ELR (cell line): ENCODE data around the gene NPAS3.
A peak's percentile ranks its signal among the peaks of the same experiment; 100 is the strongest.

Experiments used
- DNase-seq: peaks from one replicate; pipeline ENCODE4 v3.0.0-alpha.2; 2015; ENCODE audit warnings: low read depth

The NPAS3 gene

DNA sequence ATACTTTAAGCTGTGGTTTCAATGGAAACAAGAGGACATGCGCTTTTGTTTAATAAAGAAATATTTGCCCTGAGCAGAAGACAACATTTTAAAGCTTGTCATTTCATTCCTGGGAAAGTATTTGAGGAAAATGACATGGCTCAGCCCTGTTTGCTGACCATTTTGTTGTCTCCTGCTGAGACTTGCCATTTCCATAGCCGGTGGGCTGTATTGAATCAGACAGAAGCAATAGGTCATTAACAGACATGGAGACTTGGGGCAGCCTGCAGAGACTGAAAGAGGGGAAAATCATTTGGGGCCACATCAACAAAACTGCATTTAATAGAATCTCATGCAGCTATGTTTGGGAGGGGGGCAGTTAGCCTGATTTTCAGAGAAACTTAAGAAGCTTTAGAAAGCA, 443.0 kb downstream of the NPAS3 start:
- DNase-seq, result no peak

DNA sequence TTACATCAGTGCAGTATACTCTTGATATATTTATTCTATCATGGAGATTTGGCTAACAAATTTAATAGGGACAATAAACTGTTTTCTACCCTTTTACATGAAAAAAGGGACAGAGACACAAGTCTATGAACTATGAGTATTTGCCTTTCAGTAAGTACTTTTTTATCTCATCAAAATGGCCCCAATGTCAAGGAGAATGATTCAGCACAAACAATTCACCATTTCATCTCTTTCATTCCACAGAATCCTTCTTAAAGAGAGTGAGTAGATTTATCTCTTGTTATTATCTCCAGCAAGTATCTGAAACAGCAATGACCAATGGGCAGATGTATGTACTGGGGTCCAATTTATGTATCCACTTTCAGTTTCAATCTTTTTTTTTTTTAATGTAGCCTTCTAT, 447.5 kb downstream of the NPAS3 start:
- DNase-seq, result no peak

DNA sequence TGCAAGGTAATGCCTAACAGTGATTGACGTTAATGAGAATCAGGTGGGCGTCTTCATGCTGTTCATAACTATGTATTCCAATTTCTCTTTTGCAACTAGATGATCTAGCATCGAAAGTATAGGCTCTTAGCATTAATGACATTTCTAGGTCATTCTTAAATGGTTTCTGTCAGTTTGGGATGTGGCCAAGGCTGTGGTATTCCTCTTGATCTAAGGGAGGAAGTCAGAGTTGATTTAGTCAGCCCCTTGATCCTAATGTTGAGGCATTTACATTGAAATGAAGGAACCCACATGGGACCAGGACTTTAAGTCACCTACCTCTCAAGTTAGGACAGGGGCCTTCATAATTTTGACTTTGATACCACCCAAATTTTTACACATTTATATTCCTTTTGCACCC, 448.1 kb downstream of the NPAS3 start:
- DNase-seq, result no peak

DNA sequence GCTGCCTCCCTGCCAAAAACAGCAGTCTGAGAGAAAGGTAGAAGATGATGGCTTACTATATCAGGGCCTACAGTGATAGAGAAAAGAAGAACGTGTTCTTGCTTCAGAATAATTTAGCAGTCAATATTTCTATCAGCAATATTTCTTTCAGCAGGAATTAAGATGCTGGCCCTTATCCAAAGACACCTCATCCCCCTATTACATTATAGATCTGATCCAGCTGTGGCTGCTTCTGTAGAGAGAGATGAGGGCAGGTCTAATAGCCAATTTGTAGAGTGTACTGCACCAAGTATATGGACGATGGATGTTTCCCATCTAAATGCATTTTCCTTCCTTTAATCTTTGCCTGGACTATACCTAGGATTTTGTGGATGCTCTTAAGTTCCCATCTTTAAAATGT, 451.7 kb downstream of the NPAS3 start:
- no peak for DNase-seq

DNA sequence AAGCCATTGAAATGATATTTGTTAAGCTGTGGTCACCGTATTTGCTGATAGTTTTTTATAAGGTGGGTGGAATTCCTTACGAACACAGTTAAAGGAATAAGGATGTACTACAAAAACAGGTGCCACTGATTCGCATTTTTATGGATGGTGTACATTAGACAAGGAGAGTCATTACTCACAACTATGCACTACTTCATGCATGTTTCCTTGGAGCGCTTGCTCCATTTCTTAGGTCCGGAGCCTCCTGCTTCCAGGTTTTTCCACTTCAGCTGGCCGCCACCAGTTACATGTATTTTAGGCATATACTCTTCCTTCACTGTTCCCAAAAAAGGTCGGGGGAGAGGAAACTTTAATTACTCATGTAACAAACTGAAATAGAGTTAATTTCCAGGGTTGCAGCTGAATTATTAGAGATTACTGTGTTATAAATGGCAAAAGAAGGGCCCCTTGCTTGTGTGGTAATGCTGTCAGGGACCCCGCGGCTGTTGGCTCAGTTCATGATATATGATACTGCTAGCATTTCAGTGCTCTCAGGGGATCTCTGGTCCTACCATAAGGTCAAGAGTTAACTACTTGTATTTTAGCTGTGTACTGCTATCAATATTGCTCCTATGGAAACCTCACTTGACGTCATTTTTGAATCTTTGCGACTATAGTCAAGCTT, 454.7 kb downstream of the NPAS3 start:
- no peak for DNase-seq

DNA sequence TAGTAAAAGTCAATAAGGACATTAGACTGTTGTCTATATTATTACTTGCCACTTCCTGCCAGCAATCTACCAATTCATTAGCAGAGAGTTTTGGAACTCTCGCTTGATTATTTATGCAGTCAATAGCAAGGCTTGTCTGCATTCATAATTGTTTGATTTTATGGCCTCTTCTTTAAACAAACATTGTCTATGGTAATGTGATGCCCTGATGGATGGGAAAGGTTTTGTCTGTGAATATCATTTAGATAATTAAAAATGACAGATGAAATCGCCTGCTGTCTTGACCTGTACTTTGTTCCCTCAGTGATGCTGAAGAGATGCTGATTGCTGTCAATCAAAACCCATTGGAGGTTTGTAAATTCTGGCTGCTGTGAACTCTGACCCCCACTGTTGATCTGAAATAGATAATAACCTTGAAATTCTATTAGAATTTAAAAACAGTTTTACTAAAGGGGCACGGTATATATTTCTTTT, 455.3 kb downstream of the NPAS3 start:
- no peak for DNase-seq

DNA sequence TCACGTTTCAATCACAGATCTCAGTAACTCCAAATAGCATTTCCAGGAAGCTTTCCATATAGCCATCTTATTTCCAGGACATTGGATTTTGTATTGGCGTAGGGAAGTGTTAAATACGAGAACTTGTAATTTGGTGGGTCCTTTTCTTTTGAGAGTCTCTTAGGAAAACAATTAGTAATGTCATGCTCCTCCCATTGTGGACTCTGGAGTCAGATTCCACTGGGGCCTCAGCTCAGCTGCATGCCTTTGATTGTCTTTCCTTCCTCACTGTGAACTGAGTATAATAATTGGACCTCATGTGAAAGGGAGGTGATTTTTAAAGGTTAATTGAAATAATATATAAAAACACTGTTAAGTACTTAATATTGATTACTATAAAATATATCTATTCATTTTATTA, 462.6 kb downstream of the NPAS3 start:
- no peak for DNase-seq

DNA sequence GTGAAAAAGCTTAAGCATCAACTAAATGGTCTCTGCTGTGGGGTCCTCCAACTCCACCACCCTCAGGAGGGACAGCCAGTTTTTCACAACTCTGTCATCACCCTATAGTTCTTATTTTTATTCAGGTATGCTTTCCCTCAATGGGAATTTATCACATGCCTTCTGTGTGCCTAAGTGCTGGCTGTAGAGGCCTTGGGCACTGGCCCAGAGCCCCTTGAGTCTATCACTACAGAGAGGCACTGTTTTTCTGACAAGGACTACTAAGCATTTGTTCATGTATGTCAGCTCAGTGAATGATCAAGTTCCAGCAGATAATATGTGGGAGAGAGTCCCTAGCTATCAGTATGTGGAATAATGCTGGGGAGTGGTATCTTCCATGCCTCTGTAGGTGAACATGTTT, 463.9 kb downstream of the NPAS3 start:
- DNase-seq, result no peak

DNA sequence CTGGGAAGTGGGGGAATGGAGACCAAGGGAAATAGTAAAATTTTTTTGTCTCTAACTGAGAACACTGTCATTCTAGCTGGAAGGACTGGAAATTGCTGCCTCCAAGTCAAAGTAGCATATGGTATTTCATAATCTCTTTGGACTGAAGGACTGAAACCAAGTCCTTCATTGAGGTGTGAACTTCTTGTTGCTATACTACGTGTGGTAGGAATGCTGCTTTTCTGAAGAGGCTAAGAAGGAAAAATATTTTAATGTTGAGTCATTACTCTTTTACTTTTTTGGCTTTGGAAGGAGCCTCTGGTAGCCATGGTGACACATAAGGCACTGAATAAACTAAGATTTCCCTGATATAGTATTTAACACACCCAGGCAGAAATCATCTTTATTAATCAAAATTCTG, 465.4 kb downstream of the NPAS3 start:
- peak; percentile 58 for DNase-seq

DNA sequence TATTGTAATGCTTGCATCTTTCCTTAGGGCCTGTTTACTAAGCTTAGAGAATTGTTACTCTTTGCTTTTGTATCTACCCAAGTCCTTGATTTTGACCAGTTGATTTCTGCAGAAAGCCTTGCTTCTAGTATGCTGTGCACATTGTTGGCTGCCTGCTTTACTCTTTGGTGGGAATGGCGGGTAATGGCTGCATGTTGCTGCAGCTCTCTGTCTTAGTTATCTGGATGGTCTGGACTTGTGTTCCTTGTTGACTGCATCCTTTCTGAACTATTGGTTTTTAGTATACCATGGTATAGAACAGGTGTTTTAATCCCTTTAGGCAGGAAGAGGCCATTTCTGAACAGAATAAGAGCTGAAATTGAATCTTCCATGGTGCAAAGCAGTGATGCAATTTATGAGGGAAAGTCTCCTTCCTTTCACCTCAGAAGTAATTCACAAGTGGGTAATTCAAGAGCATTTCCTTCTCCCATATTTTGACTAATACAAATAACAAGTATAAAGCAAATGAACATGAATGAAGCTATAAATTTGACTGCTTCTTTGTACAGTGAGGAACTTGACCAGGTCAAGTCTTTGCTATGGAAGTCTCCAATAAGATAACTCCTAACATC, 466.4 kb downstream of the NPAS3 start:
- no peak for DNase-seq

- no peak for DNase-seq
Measured at GRCh38 chr14:33406766-33407165, 468.1 kb downstream of the NPAS3 start.

DNA sequence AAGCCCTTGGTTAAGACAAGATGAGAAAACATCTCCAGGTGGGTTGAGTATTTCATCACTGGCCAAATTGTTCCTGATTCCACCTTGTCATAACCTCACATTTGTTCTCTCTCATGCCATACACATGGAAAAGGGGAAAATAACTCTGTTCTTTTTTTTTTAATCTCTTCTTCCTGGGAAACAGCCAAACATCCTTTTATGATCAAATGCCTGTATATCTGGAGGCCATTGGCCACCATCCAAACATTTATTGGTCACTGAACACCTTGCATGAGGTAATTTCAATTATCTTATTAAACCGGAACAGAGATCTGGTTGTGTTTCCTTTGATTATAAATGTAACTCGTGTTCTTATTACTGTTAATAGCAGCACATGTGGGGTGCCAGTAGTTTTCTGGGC, 469.6 kb downstream of the NPAS3 start:
- DNase-seq, result no peak

GRCh38 chr14:33412450-33412849, 473.8 kb downstream of the NPAS3 start:
- DNase-seq, result no peak

- DNase-seq, result no peak
Measured at GRCh38 chr14:33413381-33413780, 474.7 kb downstream of the NPAS3 start.

DNA sequence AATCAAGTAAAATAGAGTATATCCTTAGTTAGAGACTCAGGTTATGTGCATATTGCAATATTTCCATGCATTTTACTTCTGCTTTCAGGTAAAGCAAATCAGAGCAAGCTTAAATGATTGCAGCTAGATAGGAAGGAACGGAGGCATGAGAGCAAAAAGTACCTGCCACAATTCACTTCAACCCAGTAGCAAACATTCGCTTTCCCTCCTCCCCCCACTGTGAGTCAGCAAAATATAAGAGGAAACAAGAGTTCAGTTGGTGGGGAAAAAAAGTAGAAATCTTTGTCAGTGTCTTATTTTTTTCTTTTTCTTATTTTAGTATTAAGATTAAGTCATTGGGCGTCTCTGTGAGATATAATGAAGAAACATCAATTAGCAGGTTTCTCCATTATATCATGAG, 475.4 kb downstream of the NPAS3 start:
- DNase-seq, result no peak

DNA sequence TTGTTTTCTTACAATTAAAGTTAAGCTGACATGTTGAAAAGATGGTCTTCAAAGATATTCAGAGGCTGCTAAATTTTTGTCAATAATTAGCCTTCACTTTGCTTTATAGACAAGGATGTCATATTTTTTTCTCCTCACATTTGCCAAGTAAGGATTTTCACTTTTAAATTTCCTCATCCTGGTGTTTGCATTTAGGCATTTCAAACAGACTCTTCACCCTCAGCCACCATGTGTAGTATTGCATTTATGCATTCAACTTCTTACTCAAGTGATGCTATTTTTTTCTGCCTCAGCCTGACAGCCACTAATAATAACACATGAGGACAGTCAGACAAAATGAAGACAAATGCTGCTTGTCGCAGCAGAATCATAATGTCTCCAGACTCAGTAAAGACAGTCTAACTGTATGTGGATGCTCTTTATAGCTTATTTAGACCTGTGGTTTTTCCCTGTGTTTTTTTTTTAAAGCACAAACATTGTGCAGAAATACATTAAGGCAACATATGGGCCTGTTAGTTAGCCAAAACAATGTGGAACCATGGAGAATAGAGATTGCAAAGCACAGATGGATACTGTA, 481.5 kb downstream of the NPAS3 start:
- DNase-seq, result no peak

DNA sequence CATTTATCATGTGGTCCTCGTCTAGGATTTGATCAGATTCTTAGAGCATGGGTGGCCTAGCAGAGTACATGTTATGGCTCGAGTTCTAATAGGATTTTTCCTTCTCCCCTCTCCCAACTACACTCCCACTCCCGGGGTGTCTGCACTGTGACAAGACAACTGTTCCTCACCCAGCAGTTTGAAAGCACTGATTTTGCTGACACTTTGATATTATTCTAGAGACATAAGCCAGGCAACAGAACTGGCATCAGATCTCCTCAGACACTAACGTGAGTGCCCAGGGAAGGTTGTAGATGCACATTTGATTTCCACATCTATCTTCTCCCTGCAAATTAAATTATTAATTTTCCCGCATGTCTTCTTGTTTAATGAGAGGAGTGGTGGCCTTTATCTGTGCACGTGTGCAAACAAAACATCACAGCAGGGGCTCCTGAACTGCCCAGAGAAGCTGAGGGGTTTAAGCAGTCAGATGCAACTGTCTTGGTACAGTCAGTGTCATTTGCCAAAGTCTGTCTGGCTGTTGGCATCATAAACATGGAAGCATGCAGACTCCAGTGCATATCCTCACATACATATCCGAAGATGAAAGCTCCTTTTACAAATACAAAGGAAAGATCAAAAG, 491.8 kb downstream of the NPAS3 start:
- DNase-seq, result no peak

DNA sequence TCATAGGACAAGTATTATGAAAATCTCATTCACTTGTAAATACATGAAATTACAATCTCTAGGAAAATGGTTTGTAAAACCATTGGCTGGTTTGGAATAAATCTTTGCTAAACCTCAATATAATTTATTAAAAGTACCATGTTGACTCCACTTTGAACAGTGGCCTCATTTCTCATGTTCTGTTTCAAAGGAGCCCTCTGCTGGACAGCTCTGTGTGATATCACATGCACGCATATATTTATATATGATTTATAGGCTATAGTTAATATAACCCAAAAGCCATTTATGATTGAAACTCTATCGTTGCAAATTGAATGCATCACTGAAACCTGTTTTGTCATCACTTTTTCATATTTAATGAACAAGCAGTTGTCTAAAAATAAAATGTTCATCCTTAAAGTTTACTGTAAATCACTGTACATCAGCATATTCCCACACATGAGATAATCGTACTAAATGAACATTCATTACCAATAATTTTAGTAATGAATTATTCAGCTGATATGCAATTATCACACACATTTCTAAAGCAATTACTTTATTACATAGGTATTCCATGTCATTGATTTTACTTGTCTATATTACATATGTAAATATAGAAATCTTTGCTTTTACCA, 493.8 kb downstream of the NPAS3 start:
- DNase-seq, result peak; percentile 51

GRCh38 chr14:33433396-33433795, 494.7 kb downstream of the NPAS3 start:
- DNase-seq, result no peak

GRCh38 chr14:33435911-33436689, 497.4 kb downstream of the NPAS3 start:
- DNase-seq, result peak; percentile 86

- no peak for DNase-seq
Measured at GRCh38 chr14:33441633-33442032, 503.0 kb downstream of the NPAS3 start.

DNA sequence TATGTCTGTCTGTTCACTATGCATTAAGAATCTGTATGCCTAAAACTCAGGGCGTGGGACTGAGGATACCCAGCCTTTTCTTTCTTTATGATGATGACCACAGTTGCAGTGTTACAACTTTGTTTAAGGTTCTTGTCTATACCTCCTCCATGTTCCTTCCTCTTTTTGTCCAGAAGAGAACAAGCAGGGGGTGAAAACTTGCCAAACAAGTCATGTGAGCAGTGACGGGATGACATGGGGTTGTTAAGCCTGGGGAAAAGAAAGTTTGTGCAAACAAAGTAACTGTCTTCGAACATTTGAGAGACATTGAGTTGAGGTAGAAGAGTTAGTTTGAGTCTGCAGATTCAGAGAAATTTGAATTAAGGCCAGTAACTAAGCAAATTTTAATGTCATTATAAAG, 505.5 kb downstream of the NPAS3 start:
- no peak for DNase-seq
